GM12891 (cell line): ENCODE measurements around the gene THSD4.

ENCODE experiments used
- POLR2A ChIP-seq: IDR thresholded peaks from 2 replicates; pipeline ENCODE4 v1.6.1; 2011; ENCODE audit warnings: low read depth, low read length, control low read depth
- POLR2AphosphoS5 ChIP-seq: IDR thresholded peaks from 2 replicates; pipeline ENCODE4 v1.6.1; 2011; ENCODE audit warnings: low read depth, low read length, control low read depth

- TF ChIP-seq POLR2A (no peak), POLR2AphosphoS5 (no peak)
Observed at GRCh38 chr15:71465131-71465955, 350.1 kb downstream of the THSD4 start.
